ENCODE results near the gene NPC2.

The NPC2 gene

DNA sequence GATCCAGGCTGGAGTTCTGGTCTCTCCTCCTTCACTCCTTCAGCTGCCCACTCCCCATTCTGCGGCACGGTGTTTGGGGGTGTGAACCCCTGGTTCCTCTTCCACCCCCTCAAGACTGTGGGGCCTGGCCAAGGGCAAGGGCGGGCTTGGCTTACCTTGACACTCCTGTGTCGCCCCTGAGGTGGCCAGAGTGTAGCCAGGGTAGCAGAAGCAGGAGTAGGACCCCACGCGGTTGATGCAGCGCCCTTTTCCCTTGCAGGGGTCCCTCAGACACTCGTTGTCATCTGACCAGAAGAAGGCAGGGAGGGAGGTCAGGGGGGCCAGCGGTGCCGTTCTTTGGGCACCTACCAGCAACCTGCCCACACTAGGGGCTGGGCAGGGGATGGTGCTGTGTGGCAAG is 28.7 kb upstream of the NPC2 start:
- no peak overlapping the region for H3K27ac ChIP-seq
- no peak for DNase-seq (ENCODE audit: low read depth, low spot score)

GRCh38 chr14:74519316-74520074 is 26.4 kb upstream of the NPC2 start:
- no peak overlapping the region for H3K27ac ChIP-seq
- no peak for DNase-seq (ENCODE audit: low read depth, low spot score)

- H3K27ac ChIP-seq = peak overlapping the region; percentile 19
- no peak for DNase-seq (ENCODE audit: low read depth, low spot score)
These were observed 25.1 kb upstream of the NPC2 start for GRCh38 chr14:74518221-74518620.

DNA sequence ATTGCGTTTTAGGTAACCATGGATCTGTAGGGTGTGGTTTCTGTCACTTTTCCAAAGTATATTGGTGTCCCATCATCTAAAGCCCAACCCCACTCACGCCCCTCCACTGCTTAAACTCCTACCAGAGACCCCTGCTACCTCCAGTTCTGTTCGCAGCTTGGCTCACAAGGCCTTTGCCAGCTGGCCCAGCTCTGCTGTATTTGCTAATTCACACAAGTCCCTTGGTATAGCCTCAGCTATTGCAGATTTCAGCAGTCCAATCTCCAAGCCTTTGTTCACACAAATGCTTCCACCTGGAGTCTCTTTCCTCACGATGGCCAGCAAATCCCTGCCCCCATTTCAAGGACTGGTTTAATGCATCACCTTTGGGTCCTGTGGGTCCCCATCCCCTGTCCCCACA is 24.6 kb upstream of the NPC2 start:
- DNase-seq (ENCODE audit: low read depth, low spot score) = no peak
- H3K27ac ChIP-seq = peak overlapping the region; percentile 19

GRCh38 chr14:74516451-74517160 is 23.5 kb upstream of the NPC2 start:
- no peak for DNase-seq (ENCODE audit: low read depth, low spot score)
- no peak overlapping the region for H3K27ac ChIP-seq

DNA sequence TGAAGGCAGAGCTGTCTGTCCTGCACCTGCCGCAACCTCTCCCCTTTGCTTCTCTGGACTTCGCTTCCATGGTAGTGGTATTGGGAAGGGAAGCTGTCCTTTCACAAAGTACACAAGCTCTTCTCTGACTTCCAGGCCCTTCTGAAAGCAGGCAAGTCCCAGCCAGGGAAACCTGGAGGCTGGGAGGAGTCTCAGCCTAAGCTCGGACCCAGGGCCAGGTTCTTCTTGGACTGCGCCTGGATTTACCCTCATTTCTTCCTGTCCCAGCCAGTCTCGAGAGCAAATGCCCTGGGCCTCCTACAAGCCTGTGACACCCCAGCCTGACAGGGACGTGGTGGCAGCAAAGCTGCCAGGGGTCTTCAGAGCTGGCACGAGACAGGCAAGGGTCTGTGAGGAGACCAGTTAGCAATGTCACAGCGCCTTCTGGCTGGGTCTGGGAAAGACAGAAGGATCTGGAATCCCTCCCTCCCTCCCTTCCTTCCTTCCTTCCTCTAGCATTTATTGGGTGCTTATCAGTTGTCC is 22.8 kb upstream of the NPC2 start:
- no peak for DNase-seq (ENCODE audit: low read depth, low spot score)
- no peak overlapping the region for H3K27ac ChIP-seq

GRCh38 chr14:74514471-74514941 is 21.4 kb upstream of the NPC2 start:
- DNase-seq (ENCODE audit: low read depth, low spot score) = no peak
- H3K27ac ChIP-seq = peak overlapping the region; percentile 35

GRCh38 chr14:74511966-74512830 is 19.1 kb upstream of the NPC2 start:
- H3K27ac ChIP-seq = no peak overlapping the region
- DNase-seq (ENCODE audit: low read depth, low spot score) = no peak

- peak overlapping the region; percentile 41 for H3K27ac ChIP-seq
- DNase-seq (ENCODE audit: low read depth, low spot score) = peak; percentile 29
These were observed 17.9 kb upstream of the NPC2 start for GRCh38 chr14:74510959-74511409.

- no peak for DNase-seq (ENCODE audit: low read depth, low spot score)
- H3K27ac ChIP-seq = peak overlapping the region; percentile 41
These were observed 17.3 kb upstream of the NPC2 start for GRCh38 chr14:74510223-74510931.

DNA sequence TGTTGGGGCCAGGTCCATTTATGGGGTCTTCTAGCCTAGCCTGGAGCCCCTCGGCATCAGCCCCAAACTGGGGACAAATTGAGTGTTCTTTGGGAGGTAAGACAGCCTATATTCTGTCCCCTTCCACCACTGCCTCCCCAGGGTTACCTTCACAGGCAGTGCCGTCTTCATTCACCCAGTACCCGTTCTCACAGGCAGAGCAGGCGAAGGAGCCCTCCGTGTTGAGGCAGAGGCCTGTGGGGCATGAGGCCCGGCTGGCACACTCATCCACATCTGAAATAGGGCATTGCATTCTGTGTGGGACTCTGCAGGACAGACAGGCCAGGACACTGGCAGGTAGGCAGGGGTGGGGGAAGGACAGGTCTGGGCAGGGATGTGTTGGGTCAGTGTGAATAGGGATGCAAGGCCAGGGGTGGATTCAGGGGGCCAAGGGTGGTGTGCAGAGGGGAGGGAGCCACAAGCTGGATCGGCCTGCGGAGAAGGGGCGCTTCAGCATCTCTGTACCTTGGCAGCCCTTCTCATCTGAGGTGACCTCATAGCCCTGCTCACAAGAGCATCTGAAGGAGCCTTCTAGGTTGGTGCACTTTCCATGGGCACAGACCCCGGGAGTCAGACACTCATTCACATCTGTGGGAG is 16.6 kb upstream of the NPC2 start:
- no peak overlapping the region for H3K27ac ChIP-seq
- DNase-seq (ENCODE audit: low read depth, low spot score) = no peak

GRCh38 chr14:74508844-74509428 is 15.8 kb upstream of the NPC2 start:
- no peak for DNase-seq (ENCODE audit: low read depth, low spot score)
- H3K27ac ChIP-seq = no peak overlapping the region

GRCh38 chr14:74508292-74508731 is 15.2 kb upstream of the NPC2 start:
- no peak for DNase-seq (ENCODE audit: low read depth, low spot score)
- H3K27ac ChIP-seq = no peak overlapping the region

DNA sequence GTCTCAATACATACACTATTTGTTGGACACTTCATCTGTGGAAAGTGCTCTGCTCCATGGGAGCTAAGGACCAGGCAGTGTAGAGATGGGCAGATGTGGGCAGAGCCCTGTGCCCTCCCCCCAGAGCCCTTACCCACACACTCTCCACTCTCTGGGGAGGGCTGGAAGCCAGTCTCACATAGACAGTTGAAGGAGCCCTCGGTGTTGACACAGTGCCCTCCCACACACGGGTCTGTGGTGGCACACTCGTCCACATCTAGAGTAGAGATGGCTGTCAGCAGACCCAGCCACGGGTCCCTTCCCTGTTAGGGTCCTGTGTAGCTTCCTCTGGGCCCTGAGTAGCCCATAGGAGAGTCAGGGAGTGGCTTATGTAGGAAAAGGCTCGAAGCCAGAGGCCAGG is 14.7 kb upstream of the NPC2 start:
- DNase-seq (ENCODE audit: low read depth, low spot score) = no peak
- no peak overlapping the region for H3K27ac ChIP-seq

DNA sequence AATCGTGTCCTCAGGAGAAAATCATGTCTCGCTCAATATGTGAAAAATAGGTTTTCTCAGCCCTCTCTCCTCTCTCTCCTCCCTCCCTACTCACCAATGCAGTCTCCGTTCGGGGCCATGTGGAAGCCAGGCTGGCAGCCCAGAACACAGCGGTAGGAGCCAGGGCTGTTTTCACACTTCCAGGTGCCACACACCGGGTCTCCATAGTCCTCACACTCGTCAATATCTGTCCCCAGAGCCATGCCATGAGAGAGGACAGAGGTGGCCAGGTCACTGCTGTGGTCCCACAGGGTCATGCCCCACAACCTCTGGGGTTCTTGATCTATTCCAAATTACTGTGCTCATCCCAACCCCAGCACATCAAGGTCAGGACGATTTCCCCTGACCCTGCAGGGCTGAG is 14.0 kb upstream of the NPC2 start:
- no peak for DNase-seq (ENCODE audit: low read depth, low spot score)

DNA sequence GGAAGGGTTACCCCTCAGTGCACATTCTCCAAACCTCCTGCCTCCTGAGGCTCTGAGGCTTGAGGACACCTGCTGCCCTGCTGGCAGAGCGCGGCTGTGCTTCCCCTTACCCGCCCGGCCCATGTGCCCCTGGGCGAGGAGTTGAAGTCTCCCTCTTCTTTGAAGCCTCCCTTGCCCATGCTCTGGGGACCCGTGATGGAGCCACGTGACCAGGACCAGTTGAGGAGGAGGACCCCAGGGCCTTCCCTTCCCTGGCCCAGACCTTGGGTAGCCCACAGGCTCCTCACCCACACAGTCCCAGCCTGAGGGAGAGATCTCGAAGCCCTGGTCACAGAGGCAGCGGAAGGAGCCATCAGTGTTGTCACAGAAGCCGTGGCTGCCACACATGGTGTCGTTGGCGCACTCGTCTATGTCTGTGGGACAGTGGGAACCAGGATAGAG is 13.3 kb upstream of the NPC2 start:
- no peak overlapping the region for H3K27ac ChIP-seq
- no peak for DNase-seq (ENCODE audit: low read depth, low spot score)

More for the DNA sequence above, 14.0 kb upstream of the NPC2 start:
- H3K27ac ChIP-seq = no peak overlapping the region

DNA sequence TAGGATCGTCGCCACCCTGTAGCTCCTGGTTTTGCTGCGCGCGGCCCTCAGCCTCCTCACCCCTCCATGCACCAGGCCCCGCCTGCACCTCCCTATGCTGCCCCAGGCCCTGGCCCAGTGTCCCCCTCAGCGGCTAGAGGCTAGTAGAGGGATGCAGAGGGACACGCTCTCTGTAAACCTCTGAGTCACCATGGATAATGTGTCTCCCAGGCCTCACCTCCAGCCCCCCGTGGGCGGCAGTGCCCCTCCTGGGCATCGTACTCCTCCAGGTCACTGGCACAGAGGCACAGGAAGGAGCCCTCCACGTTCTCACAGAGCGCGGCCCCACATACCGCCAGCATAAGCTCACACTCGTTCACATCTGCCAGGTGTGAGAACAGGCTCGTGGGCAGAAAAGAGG is 12.7 kb upstream of the NPC2 start:
- no peak for DNase-seq (ENCODE audit: low read depth, low spot score)
- H3K27ac ChIP-seq = no peak overlapping the region

GRCh38 chr14:74504874-74505720 is 12.0 kb upstream of the NPC2 start:
- no peak overlapping the region for H3K27ac ChIP-seq
- no peak for DNase-seq (ENCODE audit: low read depth, low spot score)
